ENCODE results near the gene UPK2. TPM values are rescaled to one million over a fixed set of nuclear protein-coding genes. Genes with fewer than 3 reads are reported as not detected.
A peak's percentile ranks its signal among the peaks of the same experiment; 100 is the strongest.

Gene UPK2
- total RNA-seq, 2 experiments from 2014 or later = 0.19 to 0.32 TPM

- Mint-ChIP-seq H3K4me3 (peak within 1 kb of the TSS; percentile 88), H3K9me3 (ENCODE audit: low read depth) (no peaks in the 10 kb centered on the region), H3K4me1 (peaks cover 32% of the 10 kb centered on the region), H3K36me3 (ENCODE audit: low read depth) (peaks cover 43% of the 10 kb centered on the region), H3K27me3 (no peaks in the 10 kb centered on the region), H3K27ac (peak within 1 kb of the TSS; percentile 98)
- peak; percentile 98 for DNase-seq
- intact Hi-C loops (cut with DNase I, micrococcal nuclease) = loop anchor here (1.0 to 5.0 kb wide), 13 partner anchors 20 to 597 kb away; partner anchors contain the start of genes RPS25 (in 2 of the 2), SLC37A4 (in 2 of the 2), TRAPPC4 (in 2 of the 2) and ARCN1 (in 1 of the 2)
- ChIA-PET POLR2A (interaction anchor here (0.6 to 1.6 kb wide), 9 partner anchors 16 to 211 kb away, joined by 3 to 6 read pairs (median 4); partner anchors contain the start of genes CXCR5, DPAGT1, RPS25 and TRAPPC4), CTCF (interaction anchor here (0.6 to 2.0 kb wide), 11 partner anchors 22 to 340 kb away, joined by 3 to 5 read pairs (median 4); partner anchors contain the start of gene HYOU1)
- ATAC-seq = peak; percentile 93
Observed at GRCh38 chr11:118997627-118998387, 41.7 kb downstream of the UPK2 start, which contains the start of gene CENATAC. Gene CENATAC, plus strand, starts transcription at chr11:118998138. Its CDS starts 60 bp downstream, at chr11:118998198.

- H3K9me3 Mint-ChIP-seq (ENCODE audit: low read depth) = no peaks in the 10 kb centered on the region
- ChIA-PET POLR2A (interaction anchor here (1.0 to 1.6 kb wide), 5 partner anchors 16 to 206 kb away, joined by 3 to 6 read pairs (median 5); partner anchors contain the start of genes DPAGT1, RPS25 and TRAPPC4), CTCF (interaction anchor here (0.7 to 1.7 kb wide), 4 partner anchors 97 to 397 kb away, joined by 3 to 4 read pairs (median 3); a partner anchor contains a TSS)
- peaks cover 32% of the 10 kb centered on the region for H3K4me1 Mint-ChIP-seq
- peaks cover 47% of the 10 kb centered on the region for H3K36me3 Mint-ChIP-seq (ENCODE audit: low read depth)
- no peaks in the 10 kb centered on the region for H3K27me3 Mint-ChIP-seq
- DNase-seq (no peak), ATAC-seq (peak; percentile 5)
- peak overlapping the region; percentile 98 for H3K27ac Mint-ChIP-seq
- H3K4me3 Mint-ChIP-seq = peak overlapping the region; percentile 88
- intact Hi-C loops (cut with DNase I, micrococcal nuclease) = loop anchor here (1.0 to 5.0 kb wide), 12 partner anchors 20 to 598 kb away; partner anchors contain the start of genes RPS25 (in 2 of the 2), SLC37A4 (in 2 of the 2), TRAPPC4 (in 2 of the 2) and ARCN1 (in 1 of the 2)
Observed at GRCh38 chr11:118998388-118998717, 42.3 kb downstream of the UPK2 start.

GRCh38 chr11:118998822-118999221, 42.7 kb downstream of the UPK2 start:
- peaks cover 47% of the 10 kb centered on the region for H3K36me3 Mint-ChIP-seq (ENCODE audit: low read depth)
- no peaks in the 10 kb centered on the region for H3K27me3 Mint-ChIP-seq
- no peak for DNase-seq
- no peak for ATAC-seq
- peak overlapping the region; percentile 88 for H3K4me3 Mint-ChIP-seq
- CTCF ChIA-PET = interaction anchor here (0.7 to 1.7 kb wide), 3 partner anchors 17 to 398 kb away, joined by 3 to 4 read pairs (median 4); no protein-coding TSS in a partner anchor
- H3K4me1 Mint-ChIP-seq = peaks cover 33% of the 10 kb centered on the region
- H3K9me3 Mint-ChIP-seq (ENCODE audit: low read depth) = no peaks in the 10 kb centered on the region
- POLR2A ChIA-PET = no interaction called here
- peak overlapping the region; percentile 98 for H3K27ac Mint-ChIP-seq
- intact Hi-C loops (cut with DNase I, micrococcal nuclease) = loop anchor here (1.0 to 5.0 kb wide), 12 partner anchors 19 to 598 kb away; partner anchors contain the start of genes RPS25 (in 2 of the 2), SLC37A4 (in 2 of the 2), TRAPPC4 (in 2 of the 2) and ARCN1 (in 1 of the 2)

- POLR2A ChIA-PET = no interaction called here
- Mint-ChIP-seq H3K27ac (no peak overlapping the region), H3K27me3 (no peaks in the 10 kb centered on the region), H3K36me3 (ENCODE audit: low read depth) (peaks cover 54% of the 10 kb centered on the region), H3K4me3 (no peak overlapping the region), H3K9me3 (ENCODE audit: low read depth) (no peaks in the 10 kb centered on the region), H3K4me1 (peaks cover 38% of the 10 kb centered on the region)
- ATAC-seq (no peak), DNase-seq (no peak)
- intact Hi-C loops (cut with DNase I, micrococcal nuclease) = no loop called here
- CTCF ChIA-PET = interaction anchor here (0.9 to 1.4 kb wide), 2 partner anchors 11 to 15 kb away, joined by 3 to 4 read pairs; no protein-coding TSS in a partner anchor
Observed at GRCh38 chr11:119000906-119001305, 44.8 kb downstream of the UPK2 start.

GRCh38 chr11:119006656-119007055, 50.6 kb downstream of the UPK2 start:
- peak; percentile 75 for ATAC-seq
- no peaks in the 10 kb centered on the region for H3K9me3 Mint-ChIP-seq (ENCODE audit: low read depth)
- intact Hi-C loops (cut with DNase I, micrococcal nuclease) = no loop called here
- peak; percentile 21 for DNase-seq
- CTCF ChIA-PET = no interaction called here
- no peaks in the 10 kb centered on the region for H3K27me3 Mint-ChIP-seq
- peaks cover 13% of the 10 kb centered on the region for H3K4me1 Mint-ChIP-seq
- POLR2A ChIA-PET = no interaction called here
- H3K27ac Mint-ChIP-seq = peak overlapping the region; percentile 21
- H3K36me3 Mint-ChIP-seq (ENCODE audit: low read depth) = peaks cover 40% of the 10 kb centered on the region
- no peak overlapping the region for H3K4me3 Mint-ChIP-seq

Small RNAs within 50 kb of the gene (microRNA-seq; reads per million reads assigned to microRNA genes)
- gene MIR4492 (ENCODE audit: borderline replicate concordance) = not detected

Other genes with a start within 250 kb of the UPK2 start
- 100 to 1,000 TPM; 175 to 178 TPM for gene DDX6, start 165.1 kb upstream of the UPK2 start, total RNA-seq
- gene CXCR5, start 72.4 kb upstream of the UPK2 start, total RNA-seq = 10 to 100 TPM; 18.9 to 21.3 TPM
- gene BCL9L, start 30.4 kb upstream of the UPK2 start, total RNA-seq = 10 to 100 TPM; 34.5 to 58.5 TPM
- not detected for gene FOXR1, start 15.5 kb downstream of the UPK2 start, total RNA-seq
- gene CENATAC, start 41.8 kb downstream of the UPK2 start, total RNA-seq = 10 to 100 TPM; 23.7 to 26.2 TPM
- gene RPS25, start 62.0 kb downstream of the UPK2 start, total RNA-seq = 1,000 to 10,000 TPM; 1,590 to 1,820 TPM
- 10 to 100 TPM; 62.2 to 81.9 TPM for gene TRAPPC4, start 62.5 kb downstream of the UPK2 start, total RNA-seq
- gene SLC37A4, start 74.6 kb downstream of the UPK2 start, total RNA-seq = 10 to 100 TPM; 26.2 to 36.2 TPM
- gene HYOU1, start 100.9 kb downstream of the UPK2 start, total RNA-seq = 100 to 1,000 TPM; 104 to 114 TPM
- 10 to 100 TPM; 20.5 to 25.4 TPM for gene VPS11, start 111.5 kb downstream of the UPK2 start, total RNA-seq
- gene HMBS, start 128.6 kb downstream of the UPK2 start, total RNA-seq = 10 to 100 TPM; 39.8 to 41.8 TPM
- gene DPAGT1, start 145.6 kb downstream of the UPK2 start, total RNA-seq = 10 to 100 TPM; 57.8 to 73.5 TPM
- 10 to 100 TPM; 15.9 to 16.3 TPM for gene C2CD2L, start 151.0 kb downstream of the UPK2 start, total RNA-seq
- gene HINFP, start 165.3 kb downstream of the UPK2 start, total RNA-seq = 10 to 100 TPM; 24.0 to 27.2 TPM
- gene ABCG4, start 192.8 kb downstream of the UPK2 start, total RNA-seq = not detected
- 10 to 100 TPM; 18.2 to 25.0 TPM for gene NLRX1, start 212.4 kb downstream of the UPK2 start, total RNA-seq
- under 1 TPM in 1 of 2 experiments, not detected in 1; 0.21 TPM for gene NHERF4, start 229.2 kb downstream of the UPK2 start, total RNA-seq

Measured in activated CD4-positive, alpha-beta T cell treated with anti-CD3 and anti-CD28 coated beads for 36 hours (primary cell).